ENCODE data around the gene SDF4. TPM values are rescaled to one million over a fixed set of nuclear protein-coding genes. Genes with fewer than 3 reads are reported as not detected.

Gene SDF4
- total RNA-seq, 1 experiment from 2014 or later: 128 TPM

- no peaks in the 10 kb centered on the region for H3K27me3 Mint-ChIP-seq (ENCODE audit: unreplicated experiment)
- CTCF ChIA-PET: no interaction called here
- no peak overlapping the region for H3K4me3 Mint-ChIP-seq (ENCODE audit: low read depth, unreplicated experiment)
- peaks cover 51% of the 10 kb centered on the region for H3K36me3 Mint-ChIP-seq (ENCODE audit: insufficient read depth, unreplicated experiment)
- H3K4me1 Mint-ChIP-seq (ENCODE audit: low read depth, unreplicated experiment): no peaks in the 10 kb centered on the region
- intact Hi-C loops (cut with micrococcal nuclease; ENCODE audit: unreplicated experiment): no loop called here
- no TSS peak for BruUV-seq (replicated peaks)
- DNase-seq: no peak
- no peaks in the 10 kb centered on the region for H3K9me3 Mint-ChIP-seq (ENCODE audit: low read depth, unreplicated experiment)
- TF ChIP-seq, protein P1, sequence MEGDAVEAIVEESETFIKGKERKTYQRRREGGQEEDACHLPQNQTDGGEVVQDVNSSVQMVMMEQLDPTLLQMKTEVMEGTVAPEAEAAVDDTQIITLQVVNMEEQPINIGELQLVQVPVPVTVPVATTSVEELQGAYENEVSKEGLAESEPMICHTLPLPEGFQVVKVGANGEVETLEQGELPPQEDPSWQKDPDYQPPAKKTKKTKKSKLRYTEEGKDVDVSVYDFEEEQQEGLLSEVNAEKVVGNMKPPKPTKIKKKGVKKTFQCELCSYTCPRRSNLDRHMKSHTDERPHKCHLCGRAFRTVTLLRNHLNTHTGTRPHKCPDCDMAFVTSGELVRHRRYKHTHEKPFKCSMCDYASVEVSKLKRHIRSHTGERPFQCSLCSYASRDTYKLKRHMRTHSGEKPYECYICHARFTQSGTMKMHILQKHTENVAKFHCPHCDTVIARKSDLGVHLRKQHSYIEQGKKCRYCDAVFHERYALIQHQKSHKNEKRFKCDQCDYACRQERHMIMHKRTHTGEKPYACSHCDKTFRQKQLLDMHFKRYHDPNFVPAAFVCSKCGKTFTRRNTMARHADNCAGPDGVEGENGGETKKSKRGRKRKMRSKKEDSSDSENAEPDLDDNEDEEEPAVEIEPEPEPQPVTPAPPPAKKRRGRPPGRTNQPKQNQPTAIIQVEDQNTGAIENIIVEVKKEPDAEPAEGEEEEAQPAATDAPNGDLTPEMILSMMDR (IDR thresholded peaks at IDR 0.05; ENCODE audit: unreplicated experiment): no peak
- H3K27ac Mint-ChIP-seq (ENCODE audit: unreplicated experiment): no peak overlapping the region
These were observed 13.1 kb downstream of the SDF4 start for GRCh38 chr1:1218524-1219200.

- peaks cover 43% of the 10 kb centered on the region for H3K36me3 Mint-ChIP-seq (ENCODE audit: insufficient read depth, unreplicated experiment)
- no TSS peak for BruUV-seq (replicated peaks)
- no peak for DNase-seq
These were observed 13.9 kb downstream of the SDF4 start for GRCh38 chr1:1217621-1218523.

GRCh38 chr1:1216770-1217620 is 14.8 kb downstream of the SDF4 start:
- Mint-ChIP-seq H3K4me3 (ENCODE audit: low read depth, unreplicated experiment) (no peak overlapping the region), H3K36me3 (ENCODE audit: insufficient read depth, unreplicated experiment) (peaks cover 38% of the 10 kb centered on the region), H3K27me3 (ENCODE audit: unreplicated experiment) (no peaks in the 10 kb centered on the region), H3K27ac (ENCODE audit: unreplicated experiment) (peak overlapping the region; percentile 50), H3K9me3 (ENCODE audit: low read depth, unreplicated experiment) (no peaks in the 10 kb centered on the region), H3K4me1 (ENCODE audit: low read depth, unreplicated experiment) (no peaks in the 10 kb centered on the region)
- BruUV-seq (replicated peaks): TSS peak; percentile 83
- TF ChIP-seq, protein P1 (IDR thresholded peaks at IDR 0.05; ENCODE audit: unreplicated experiment): no peak
- intact Hi-C loops (cut with micrococcal nuclease; ENCODE audit: unreplicated experiment): no loop called here
- CTCF ChIA-PET: no interaction called here
- DNase-seq: no peak

More at GRCh38 chr1:1217621-1218523, 13.9 kb downstream of the SDF4 start:
- no peak overlapping the region for H3K4me3 Mint-ChIP-seq (ENCODE audit: low read depth, unreplicated experiment)
- CTCF ChIA-PET: no interaction called here
- H3K9me3 Mint-ChIP-seq (ENCODE audit: low read depth, unreplicated experiment): no peaks in the 10 kb centered on the region
- intact Hi-C loops (cut with micrococcal nuclease; ENCODE audit: unreplicated experiment): no loop called here
- TF ChIP-seq, protein P1 (IDR thresholded peaks at IDR 0.05; ENCODE audit: unreplicated experiment): no peak
- no peak overlapping the region for H3K27ac Mint-ChIP-seq (ENCODE audit: unreplicated experiment)
- no peaks in the 10 kb centered on the region for H3K4me1 Mint-ChIP-seq (ENCODE audit: low read depth, unreplicated experiment)
- H3K27me3 Mint-ChIP-seq (ENCODE audit: unreplicated experiment): no peaks in the 10 kb centered on the region

- TF ChIP-seq, protein P1 (IDR thresholded peaks at IDR 0.05; ENCODE audit: unreplicated experiment): no peak
- Mint-ChIP-seq H3K4me1 (ENCODE audit: low read depth, unreplicated experiment) (no peaks in the 10 kb centered on the region), H3K27ac (ENCODE audit: unreplicated experiment) (peak overlapping the region; percentile 50), H3K36me3 (ENCODE audit: insufficient read depth, unreplicated experiment) (peaks cover 36% of the 10 kb centered on the region), H3K27me3 (ENCODE audit: unreplicated experiment) (no peaks in the 10 kb centered on the region), H3K4me3 (ENCODE audit: low read depth, unreplicated experiment) (no peak overlapping the region), H3K9me3 (ENCODE audit: low read depth, unreplicated experiment) (no peaks in the 10 kb centered on the region)
- CTCF ChIA-PET: no interaction called here
- BruUV-seq (replicated peaks): no TSS peak
- DNase-seq: no peak
- intact Hi-C loops (cut with micrococcal nuclease; ENCODE audit: unreplicated experiment): no loop called here
These were observed 15.8 kb downstream of the SDF4 start for GRCh38 chr1:1215881-1216605.
